GM18502 (cell line): ENCODE measurements around the gene MARCHF6.
"Not testable (repeated sequence)": the region's sequence is repeated elsewhere in the genome, so short reads cannot be mapped to it uniquely, and the experiment has no call there.

ENCODE experiments used
- ATAC-seq: cut with Tn5 transposase; IDR thresholded peaks from one replicate; pipeline ENCODE4 v1.9.1; 2021; ENCODE audit warnings: mild to moderate bottlenecking; ENCODE audit not compliant: unreplicated experiment, poor library complexity

The MARCHF6 gene

DNA sequence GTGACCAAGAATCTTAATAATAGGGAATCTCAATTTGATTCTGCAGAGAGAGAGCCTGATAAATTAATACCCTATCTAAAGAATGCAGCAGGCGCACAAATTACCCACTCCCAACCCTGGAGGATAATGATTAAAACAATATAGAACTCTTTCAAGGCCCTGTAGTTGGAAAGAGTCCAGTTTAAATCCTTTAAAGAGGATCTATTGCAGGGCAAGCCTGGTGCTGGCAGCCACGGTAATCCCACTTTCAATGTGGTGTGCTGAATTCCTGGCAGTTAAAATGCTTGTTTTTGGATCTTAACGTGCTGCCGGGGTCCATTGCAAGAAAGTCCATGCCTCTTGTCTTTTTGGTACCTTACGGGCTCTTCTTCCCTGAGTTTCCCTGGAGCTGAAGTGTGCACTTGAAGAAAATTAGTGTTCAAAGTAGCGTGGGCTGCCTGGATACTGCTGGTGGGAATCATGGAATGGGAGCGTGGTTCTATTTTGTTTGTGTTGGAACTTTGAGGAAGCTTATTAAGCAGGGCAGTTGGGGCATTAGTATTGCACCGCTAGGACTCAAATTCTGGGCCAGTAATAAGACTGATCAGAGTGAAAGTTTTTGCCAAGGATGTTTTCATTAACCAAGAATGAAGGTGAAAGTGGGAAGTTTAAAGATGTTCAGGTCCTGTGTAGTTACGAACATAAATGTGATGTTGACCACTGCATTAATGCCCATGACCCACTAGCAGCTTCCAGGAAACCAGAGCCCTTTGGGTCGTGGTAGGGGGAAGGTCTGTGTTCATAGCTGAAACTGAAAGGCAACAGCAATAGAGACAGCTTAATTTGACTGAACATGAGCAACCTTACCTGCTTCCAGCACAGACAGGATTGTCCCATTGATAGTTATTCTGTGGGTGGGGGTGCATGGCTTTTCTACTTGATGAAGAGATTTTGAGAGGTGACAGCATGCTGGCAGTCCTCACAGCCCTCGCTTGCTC lies 20.8 kb downstream of the MARCHF6 start:
- ATAC-seq, result peak; percentile 71

GRCh38 chr5:10375146-10375545 lies 21.7 kb downstream of the MARCHF6 start:
- not testable (repeated sequence) for ATAC-seq

DNA sequence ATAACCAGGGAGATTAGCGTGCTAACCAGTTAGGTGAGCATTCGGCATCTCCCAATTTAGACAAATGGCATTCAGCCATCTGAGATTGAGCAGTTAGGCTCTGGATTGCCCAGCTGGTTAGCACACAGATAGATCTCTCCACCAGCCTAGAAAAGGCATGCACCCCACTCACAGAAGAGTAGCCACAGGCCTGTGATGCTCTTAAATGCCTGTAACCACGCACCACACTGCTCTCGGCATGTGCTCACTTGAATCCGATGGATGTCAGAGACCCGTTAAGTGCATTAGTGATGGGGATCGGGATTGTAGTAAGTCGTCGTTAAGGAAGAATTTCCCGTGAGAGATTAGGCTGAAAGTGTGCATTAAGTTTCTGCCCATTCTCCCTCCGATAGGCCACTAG lies 23.0 kb downstream of the MARCHF6 start:
- no peak for ATAC-seq

- ATAC-seq, result no peak
Measured at GRCh38 chr5:10377081-10377480, 23.6 kb downstream of the MARCHF6 start.

GRCh38 chr5:10381803-10382202 lies 28.3 kb downstream of the MARCHF6 start:
- no peak for ATAC-seq

GRCh38 chr5:10384483-10384882 lies 31.0 kb downstream of the MARCHF6 start:
- no peak for ATAC-seq

- ATAC-seq, result no peak
Measured at GRCh38 chr5:10387690-10388089, 34.2 kb downstream of the MARCHF6 start.

DNA sequence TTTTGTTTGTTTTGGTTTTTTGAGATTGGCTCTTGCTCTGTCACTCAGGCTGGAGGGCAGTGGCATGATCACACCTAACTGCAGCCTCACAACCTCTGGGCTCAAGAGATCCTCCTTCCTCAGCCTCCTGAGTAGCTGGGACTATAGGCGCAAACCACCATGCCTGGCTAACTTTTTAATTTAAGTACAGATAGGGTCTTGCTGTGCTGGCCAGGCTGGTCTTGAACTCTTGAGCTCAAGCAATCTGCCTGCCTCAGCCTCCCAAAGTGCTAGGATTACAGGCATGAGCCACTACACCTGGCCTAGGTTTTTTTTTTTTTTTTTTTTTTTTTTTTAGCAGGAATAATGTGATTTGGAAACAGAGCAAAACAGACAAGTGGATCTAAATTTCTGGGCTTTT lies 37.6 kb downstream of the MARCHF6 start:
- no peak for ATAC-seq

GRCh38 chr5:10392567-10393328 lies 39.3 kb downstream of the MARCHF6 start:
- ATAC-seq, result not testable (repeated sequence)

GRCh38 chr5:10393491-10393890 lies 40.0 kb downstream of the MARCHF6 start:
- ATAC-seq, result no peak

DNA sequence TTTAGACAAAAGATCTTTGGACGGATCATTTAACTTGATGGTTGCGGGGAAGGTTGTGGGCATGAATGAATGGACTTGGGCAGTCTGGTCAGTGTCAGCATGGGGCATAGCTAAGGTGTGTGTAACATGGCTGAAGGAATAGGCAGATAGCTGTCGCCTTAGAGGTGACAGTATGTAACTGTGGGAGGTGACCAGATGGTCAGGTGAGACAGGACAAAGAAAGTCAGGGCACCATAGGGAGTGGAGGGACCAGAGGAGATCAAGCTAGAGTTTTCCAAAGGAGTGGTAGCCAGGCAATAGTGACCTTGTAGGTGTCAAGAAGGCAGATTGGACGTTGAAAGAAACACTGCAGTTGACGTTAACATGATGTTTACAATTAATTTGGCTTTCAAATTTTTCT lies 43.1 kb downstream of the MARCHF6 start:
- ATAC-seq, result no peak

DNA sequence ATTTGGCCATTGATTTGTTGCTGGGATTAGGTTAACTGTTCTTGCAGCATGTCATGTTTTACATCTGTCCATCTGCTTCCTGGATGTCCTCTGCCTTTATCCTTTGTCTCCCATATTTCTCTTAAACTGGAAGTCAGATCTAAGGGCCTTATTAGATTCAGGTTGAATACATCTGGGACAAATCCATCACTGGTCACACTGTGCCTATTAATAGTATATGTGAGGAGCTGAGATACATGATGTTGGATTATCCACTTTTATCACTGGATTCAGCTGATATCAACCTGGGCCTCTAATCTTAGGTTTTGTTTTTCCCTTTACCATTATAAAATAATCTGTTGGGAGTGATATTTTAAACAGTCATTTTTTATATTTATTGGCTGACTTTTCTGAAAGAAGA lies 46.3 kb downstream of the MARCHF6 start:
- no peak for ATAC-seq

- ATAC-seq, result no peak
Measured at GRCh38 chr5:10400411-10400810, 46.9 kb downstream of the MARCHF6 start.

- no peak for ATAC-seq
Measured at GRCh38 chr5:10400831-10401230, 47.3 kb downstream of the MARCHF6 start.

DNA sequence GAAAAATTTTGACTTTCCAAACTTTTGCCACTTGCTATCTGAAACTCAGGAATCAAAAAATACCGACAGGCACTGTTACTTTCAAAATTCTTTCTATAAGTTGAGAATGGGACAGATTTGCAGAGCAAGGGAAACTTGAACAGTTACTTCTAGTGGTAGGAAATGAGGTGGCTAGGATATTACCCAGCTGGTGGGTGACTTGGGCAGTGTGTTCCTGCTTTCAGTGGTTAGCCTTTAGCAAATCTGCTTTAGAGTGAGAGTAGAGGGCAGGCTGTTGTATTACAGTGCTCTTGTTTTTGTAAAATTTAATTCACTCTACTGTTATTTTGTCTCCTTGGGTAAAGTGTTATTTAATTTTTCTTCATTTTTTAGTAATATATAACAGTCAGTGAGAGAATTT lies 48.0 kb downstream of the MARCHF6 start:
- ATAC-seq, result peak; percentile 85
